ENCODE measurements around the gene ASB2.

Gene ASB2

DNA sequence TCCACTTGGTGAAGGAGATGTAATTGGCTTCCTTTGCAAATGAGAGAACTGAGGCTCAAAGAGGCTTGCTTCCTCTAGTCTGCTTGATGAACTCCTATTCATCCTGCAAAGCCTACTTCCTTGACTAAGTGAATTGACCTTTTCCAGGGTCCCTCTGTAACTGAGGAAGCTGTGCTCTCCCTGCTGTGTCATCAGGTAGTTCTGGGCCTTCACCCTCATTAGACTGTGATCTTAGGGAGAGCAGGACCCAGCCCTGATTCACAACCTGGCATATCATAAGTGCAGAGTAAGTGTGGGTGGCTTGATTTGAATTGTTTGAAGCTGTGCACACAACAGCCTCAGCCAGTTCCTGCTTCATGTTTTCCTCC, 16.3 kb downstream of the ASB2 start:
- no peak for DNase-seq

- peak; percentile 85 for DNase-seq
These were observed 16.9 kb downstream of the ASB2 start for GRCh38 chr14:93959239-93960107.

- no peak for DNase-seq
These were observed 17.7 kb downstream of the ASB2 start for GRCh38 chr14:93958567-93959238.

- no peak for DNase-seq
These were observed 18.4 kb downstream of the ASB2 start for GRCh38 chr14:93957751-93958566.

DNA sequence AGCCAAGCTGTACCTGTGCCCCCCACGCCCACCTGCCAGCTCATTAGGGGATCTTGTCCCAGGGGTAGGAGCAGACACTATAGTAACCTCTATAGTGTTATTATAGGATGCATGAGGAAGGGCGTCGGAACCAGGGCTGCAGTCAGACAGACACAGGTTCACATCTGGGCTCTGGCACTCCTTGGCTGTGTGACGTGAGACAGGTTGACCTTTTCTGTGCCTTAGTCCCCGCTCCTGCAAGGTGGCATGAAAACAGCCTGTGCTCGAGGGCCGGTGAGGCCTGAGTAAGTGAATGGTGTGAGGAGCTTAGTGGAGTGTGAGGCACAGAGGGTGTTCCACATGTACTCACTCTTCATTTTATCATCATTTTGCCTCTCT, 19.0 kb downstream of the ASB2 start:
- DNase-seq: no peak

DNA sequence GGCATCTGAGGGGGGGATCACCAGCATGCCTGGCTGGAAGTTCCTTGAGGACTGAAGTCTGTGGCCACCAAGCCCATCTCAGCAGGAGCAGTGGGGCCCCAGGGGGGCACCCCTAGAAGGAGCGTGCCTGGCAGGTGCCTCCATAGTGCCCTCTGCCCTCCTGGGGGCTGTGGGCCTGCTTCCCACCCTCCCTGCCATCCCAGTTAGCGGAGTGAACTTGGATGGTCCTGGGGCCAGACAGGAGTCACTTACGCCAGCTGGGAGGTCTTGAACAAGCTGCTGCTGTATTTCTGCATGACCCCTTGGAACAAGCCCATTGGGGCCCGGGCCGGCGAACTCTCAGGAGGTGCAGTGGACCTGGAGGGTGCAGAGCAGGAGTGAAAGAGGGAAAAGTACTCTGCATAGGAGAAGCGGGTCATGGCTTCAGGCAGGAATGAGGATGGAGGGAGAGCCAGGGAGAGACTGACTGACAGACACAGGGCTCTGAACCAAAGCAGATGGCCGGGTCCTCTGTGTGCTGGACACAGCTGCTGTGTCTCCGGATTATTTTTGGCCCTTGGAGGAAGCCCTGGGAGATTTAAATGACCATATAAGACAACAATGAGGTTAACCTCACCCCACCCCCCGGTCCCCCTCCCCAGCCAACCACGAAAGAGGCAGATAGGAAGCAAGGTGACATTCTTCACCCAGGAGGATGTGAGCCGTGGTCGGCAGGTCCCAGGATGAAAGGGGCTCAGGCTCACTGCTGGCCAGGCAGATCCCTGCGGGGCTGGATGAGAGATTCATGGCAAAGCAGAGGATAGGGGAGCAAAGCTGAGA, 19.6 kb downstream of the ASB2 start:
- DNase-seq: no peak

GRCh38 chr14:93955850-93956481, 20.4 kb downstream of the ASB2 start:
- DNase-seq: no peak

DNA sequence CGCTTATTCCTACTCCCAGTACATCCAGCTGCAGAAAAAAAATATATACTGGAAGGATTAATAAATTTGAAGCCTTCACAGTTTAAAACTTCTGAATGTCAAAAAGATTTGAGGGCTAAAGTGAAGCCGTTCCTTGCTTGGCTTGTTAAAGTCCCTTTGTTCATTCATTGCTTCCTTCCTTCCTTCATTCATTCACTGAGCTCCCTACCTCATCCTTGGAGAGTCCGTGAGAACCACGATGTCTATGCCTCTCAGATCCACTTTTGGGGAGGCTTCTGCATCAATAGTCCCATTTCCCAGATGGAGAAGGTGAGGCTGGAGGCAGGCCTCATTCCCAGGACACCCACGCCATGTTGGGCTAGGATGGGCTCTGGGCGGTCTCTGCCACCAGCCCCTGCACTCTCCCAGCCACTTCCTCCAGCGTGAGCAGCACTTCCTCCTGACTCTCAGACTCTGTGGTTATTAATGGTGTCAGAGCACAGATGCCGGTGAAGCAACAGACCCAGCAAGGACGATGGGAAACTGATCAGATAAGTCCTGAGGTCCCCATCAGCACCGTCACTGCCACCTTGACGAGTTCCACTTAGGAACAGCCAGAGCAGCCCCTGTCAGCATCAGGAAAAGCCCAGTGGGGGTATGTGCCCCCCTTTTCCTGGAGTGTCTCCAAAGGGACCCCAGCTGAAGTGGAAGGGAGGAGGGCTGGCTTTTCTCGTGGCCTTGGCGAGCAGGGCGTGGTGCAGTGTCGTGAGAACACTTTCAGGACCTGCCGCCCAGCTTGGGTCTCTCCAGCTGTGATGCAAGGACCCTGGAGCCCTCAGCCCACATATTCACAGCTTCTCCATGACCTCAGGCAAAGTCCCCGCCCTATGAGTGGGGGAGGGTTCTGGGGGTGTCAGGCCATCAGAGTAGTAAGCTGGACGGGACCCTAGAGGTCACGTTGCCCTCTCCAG, 21.2 kb downstream of the ASB2 start:
- DNase-seq: no peak

- DNase-seq: no peak
These were observed 21.9 kb downstream of the ASB2 start for GRCh38 chr14:93954516-93954830.

DNA sequence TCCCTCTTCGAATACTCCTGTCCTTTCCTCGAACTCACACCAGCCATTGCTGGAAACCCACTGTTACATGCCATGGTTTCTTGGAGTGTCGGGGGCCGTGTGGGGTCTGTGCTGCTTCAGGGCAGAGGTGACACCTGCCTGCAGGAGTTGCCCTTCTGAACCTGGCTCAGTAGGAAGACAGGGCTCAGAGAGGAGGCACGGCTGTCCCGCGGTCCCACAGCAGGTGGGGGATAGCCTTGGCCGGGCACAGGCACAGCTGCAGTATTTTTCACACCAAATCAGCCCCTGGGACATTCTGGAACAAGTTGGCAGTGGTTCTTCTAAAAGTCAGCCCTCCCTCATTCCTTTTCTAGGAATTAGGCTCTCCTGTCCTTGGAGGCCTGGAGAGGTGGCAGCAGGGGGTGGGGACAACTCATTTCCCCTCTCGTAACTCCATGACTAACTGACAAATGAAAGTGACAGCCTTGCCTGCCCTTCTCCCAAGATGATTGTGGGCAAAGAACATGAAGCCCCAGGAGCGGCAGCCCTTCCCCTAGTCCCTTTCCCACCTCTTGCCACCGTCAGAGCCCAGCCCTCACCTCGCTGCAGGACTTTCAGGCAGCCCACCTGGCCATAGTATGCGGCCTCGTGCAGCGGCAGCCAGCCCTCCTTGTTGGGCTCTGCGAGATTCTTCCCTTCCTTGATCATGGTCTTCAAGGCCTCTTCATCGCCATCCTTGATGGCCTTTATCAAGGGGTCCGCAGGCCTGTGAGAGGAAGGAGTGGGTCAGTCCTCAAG, 22.4 kb downstream of the ASB2 start:
- no peak for DNase-seq

DNA sequence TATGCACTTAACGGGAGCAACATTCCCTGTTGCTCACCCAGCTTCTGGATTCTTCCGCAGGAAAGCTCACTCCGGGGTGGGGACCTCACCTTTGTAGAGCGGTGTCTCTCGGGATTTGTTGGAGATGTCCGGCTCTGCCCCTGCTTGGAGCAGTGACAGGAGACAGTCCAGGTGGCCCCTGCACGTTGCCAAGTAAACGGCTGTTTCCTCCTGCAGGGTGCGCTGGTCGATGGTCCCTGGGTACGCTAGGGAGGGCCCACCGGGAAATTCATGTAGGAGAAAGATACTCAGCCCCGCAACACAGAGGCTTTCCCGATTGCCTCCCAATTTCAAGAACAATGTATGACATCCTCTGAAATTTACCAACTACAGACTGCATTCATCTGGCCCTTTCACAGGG, 23.1 kb downstream of the ASB2 start:
- no peak for DNase-seq

- no peak for DNase-seq
These were observed 23.5 kb downstream of the ASB2 start for GRCh38 chr14:93952829-93953228.

DNA sequence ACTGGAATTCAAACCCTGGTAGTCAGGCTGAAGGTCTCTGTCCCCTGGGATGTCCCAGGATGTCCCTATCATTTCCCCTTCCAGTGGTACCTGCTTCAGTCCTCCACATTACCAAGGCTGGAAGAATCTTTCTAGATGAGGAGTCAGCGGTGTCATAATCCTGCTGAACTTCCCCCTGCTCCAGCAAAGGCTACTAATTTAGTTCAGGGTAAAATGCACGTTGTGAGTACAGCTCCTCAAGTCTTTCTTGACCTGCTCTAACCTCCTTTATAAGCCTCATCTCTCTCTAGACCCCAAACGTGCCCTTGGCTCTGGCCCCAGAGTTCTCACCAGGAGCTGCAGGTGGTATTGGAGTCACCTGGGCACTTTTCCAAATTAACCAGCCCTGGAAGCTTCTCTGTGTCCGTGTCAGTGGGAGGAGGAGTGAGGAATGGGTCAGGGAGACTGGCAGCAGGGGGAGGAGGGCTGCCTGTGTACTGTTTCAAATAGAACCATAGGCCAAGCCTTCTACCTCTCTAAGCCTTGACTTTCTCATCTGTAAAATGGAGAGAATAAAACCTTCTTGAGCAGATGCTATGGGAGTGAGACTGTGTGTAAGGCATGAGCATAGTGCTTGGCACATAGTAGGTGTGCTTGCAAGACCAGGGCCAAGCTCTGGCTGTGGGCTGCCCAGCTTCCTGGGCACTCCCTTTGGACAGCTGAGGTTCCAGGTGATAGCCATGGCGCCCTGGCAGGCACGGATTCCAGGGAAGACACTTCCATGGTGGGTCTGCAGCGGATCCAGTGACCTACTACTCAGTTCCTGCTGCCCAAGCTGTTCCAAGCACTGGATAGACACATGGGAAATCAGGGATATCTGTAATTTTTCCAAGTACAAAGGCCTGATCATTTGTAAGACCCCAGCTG, 24.5 kb downstream of the ASB2 start:
- no peak for DNase-seq

DNA sequence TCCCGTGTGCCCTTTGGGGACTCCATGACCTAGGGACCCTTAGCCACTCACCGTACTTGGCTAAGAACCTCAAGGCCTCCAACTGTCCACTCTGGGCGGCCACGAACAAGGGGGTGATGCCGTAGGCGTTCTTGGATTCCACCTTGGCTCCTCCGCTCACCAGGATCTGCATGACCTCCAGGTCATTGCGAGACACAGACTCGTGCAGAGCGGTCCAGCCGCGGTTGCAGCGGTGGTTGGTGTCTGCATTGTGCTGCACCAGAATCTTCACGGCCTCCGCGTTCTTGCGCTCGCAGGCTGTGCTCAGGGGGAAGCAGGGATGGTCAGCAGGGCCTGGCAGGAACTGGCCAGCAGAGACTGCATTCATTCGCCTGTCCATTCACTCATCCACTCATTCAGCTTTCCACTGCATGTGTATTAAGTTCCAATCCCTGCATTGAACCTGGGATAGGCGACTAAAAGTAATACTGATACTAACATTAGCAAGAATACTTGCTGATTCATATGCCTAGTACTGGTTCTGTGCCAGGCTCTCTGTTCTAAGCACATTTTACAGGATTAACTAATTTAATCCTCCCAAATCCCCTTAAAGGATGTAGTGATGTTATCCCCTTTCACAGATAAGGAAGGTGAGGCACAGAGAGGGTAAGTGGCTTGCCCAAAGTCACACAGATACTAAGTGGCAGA, 25.3 kb downstream of the ASB2 start:
- DNase-seq: no peak

DNA sequence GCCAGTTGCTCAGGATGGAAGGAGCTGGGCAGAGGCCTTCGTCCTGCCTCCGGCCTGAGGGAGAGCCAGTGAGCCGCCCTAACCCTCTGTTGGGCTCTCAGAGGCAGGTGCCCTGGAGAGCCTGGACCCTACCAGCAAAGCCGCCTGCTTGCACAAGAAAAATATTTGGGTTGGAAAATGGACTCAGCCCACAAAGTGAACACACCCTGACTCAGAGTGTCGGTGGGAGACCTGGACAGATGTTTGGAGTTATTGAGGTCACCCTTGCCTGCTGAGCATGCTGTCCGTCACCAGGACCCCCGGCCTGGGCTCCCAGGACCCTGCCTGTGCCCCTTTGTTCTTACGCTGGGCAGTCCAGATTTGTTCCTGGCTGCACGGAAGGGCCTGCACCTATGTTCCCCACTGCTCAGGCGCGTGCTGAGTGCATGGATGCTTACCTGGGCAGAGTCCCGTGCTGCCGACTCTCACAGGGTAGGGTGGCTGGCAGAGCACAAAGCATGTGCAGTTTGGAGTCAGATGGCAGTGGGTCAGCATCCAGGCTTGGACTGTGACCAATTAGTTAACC, 26.8 kb downstream of the ASB2 start:
- DNase-seq: no peak

DNA sequence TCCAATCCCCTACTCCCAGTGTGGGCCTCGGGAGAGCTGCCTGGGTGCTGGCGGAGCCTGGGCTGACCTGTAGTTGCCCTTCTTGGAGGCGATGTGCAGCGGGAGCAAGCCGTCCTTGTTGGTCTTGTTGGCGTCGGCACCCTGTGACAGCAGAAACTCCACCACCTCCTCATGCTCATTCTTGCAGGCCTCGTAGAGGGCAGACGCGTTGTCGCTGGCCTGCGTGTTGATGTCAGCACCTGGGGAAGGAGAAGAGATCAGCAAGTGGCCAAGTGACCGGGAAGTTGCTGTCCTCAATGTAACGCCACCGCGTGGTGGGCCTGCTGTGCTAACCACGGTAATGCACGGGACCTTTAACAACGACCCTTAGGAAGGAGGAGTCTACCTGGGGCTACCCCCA, 29.1 kb downstream of the ASB2 start:
- DNase-seq: no peak

DNA sequence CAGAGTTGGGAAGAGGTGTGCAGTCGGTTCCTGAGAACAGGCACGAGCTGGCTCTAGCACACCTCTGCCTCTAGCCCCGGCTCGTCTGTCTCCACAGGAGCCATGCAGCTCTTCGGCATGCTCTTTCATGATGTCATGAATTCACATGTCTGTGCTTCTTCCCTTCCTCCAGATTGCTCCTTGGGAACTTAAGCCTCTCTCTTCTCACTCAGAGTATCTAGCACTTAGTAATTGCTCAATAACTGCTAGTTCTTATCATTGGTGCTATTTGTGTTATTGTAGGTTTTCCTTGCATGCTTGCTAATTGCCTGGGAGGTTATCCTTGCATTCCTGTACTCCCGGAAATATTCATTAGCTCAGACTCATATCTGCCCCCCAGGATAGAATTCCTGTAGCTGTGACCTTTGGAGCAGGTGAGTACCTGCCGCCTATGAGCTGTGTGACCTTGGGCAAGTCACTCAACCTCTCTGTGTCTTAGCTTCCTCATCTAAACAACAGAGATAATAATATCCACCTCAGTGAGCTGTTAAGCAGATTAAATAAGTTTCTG, 29.8 kb downstream of the ASB2 start:
- DNase-seq: no peak

DNA sequence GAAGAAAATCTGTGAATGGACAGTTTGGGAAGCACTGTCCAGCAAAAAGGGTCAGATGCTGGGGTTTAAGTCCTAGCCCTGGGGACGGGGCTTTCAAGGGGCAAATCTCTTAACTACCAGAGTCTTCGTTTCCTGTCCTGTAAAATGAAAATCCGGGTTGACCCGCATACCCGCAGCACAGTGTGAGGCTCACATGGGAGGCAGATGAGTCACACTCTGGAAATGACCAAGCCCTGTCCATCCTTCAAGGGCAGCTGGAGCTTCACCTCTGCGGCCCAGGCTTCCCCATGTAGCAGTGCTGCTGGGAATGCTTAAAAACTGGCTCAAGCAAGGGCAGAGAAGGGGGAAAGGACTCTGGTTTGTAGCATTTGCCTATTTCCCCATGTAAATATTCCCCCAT, 30.3 kb downstream of the ASB2 start:
- no peak for DNase-seq
